Heart left ventricle (tissue), 16 donors: Measurements from ENCODE around the gene DUSP22. TPM values are rescaled to one million over a fixed set of nuclear protein-coding genes. Genes with fewer than 3 reads are reported as not detected.

Source experiments
- ATAC-seq, 4 donors: fragments of 200-7000 bp; cut with Tn5 transposase; one replicate each; pipeline ENCODE4 v1.9.1; 2020 to 2022; ENCODE audit warnings: moderate library complexity in 4 of 4, mild to moderate bottlenecking in 3 of 4, moderate number of reproducible peaks in 1 of 4
- DNase-seq, 5 donors: peaks; one replicate each; pipeline ENCODE4 v3.0.0-alpha.2; 2020
- H3K27ac ChIP-seq, 12 donors: fragments of 200-600 bp; sonication (generic) in 4 of 12; one replicate each; pipeline versions ENCODE4 v1.5.0 to v1.8.0; 2016 to 2022; ENCODE audit warnings: mild to moderate bottlenecking in 2 of 12
- H3K27me3 ChIP-seq, 9 donors: fragments of 200-600 bp; sonication (generic) in 2 of 9; one replicate each; pipeline versions ENCODE4 v1.5.1 to v1.8.0; 2016 to 2022; ENCODE audit warnings: mild to moderate bottlenecking in 3 of 9
- H3K36me3 ChIP-seq, 9 donors: fragments of 200-600 bp; sonication (generic) in 2 of 9; one replicate each; pipeline versions ENCODE4 v1.5.0 to v1.8.0; 2018 to 2022; ENCODE audit warnings: mild to moderate bottlenecking in 2 of 9
- H3K4me1 ChIP-seq, 12 donors: fragments of 200-600 bp; sonication (generic) in 4 of 12; one replicate each; pipeline versions ENCODE4 v1.5.0 to v1.8.0; 2016 to 2022; ENCODE audit warnings: mild to moderate bottlenecking in 3 of 12
- H3K4me3 ChIP-seq, 12 donors: fragments of 200-600 bp; sonication (generic) in 4 of 12; one replicate each; pipeline versions ENCODE4 v1.5.0 to v1.8.0; 2017 to 2022; ENCODE audit warnings: mild to moderate bottlenecking in 9 of 12, moderate library complexity in 4 of 12
- H3K9me3 ChIP-seq, 12 donors: fragments of 200-600 bp; sonication (generic) in 4 of 12; one replicate each; pipeline versions ENCODE4 v1.5.0 to v1.8.0; 2016 to 2022; ENCODE audit warnings: mild to moderate bottlenecking in 1 of 12
- CTCF ChIP-seq, 12 donors: fragments of 200-600 bp; sonication (generic) in 4 of 12; IDR thresholded peaks; one replicate each; pipeline versions ENCODE4 v1.5.0 to v1.8.0; 2018 to 2022; ENCODE audit warnings: antibody characterized with exemption in 12 of 12, mild to moderate bottlenecking in 5 of 12
- POLR2A ChIP-seq, 2 donors: fragments of 450-650 bp; IDR thresholded peaks; one replicate each; pipeline ENCODE4 v1.6.1; 2017; ENCODE audit warnings: antibody characterized with exemption in 2 of 2, mild to moderate bottlenecking in 2 of 2, moderate library complexity in 2 of 2
- WGBS, 4 donors: extraction: QIAGEN DNeasy Blood & Tissue Kit in 2 of 4; methylation state at CpG; one replicate each; pipeline versions ENCODE4 v1.1.5 to v1.1.7; 2013 to 2018; 5-methylcytosine and 5-hydroxymethylcytosine counted together
- intact Hi-C, 10 donors: fragments of 100-400 bp; cut with DNase I; formaldehyde crosslinking; loops; one replicate each; pipeline versions ENCODE4 v1.11.1 to v1.14.2; 2022
- polyA plus RNA-seq, 2 donors: library from polyadenylated mRNA; stranded (reverse); fragments of 200-250 nt; gene quantifications; one replicate each; pipeline ENCODE4 v1.2.3, GENCODE V29; 2013
- total RNA-seq, 9 donors: library from RNA; depleted of rRNA in 2 of 9; stranded (reverse); fragments of >200 nt in 2 of 9; fragmentation: NEBNext Ultra II Directional in 3 of 9; extraction: Animal tissue kit (Norgen Biotek cat#: 25700) in 3 of 9; gene quantifications; one replicate each; pipeline versions ENCODE4 v1.1.0 to v1.2.4, GENCODE V29; 2016 to 2023
- donor health status: ischemic (EF 13 %, LVEDD 7.1; RV severe dilation, severe dysfunction).
- donor health status: healthy with polysubstance abuse.
- donor health status: DM: no; HTN: yes; CAD: no.
- donor health status: DM: no; HTN: no; CAD: no.
- donor health status: ischemic (EF 25% LVEDD 6.9; RV normal size, moderate dysfunction).
- donor health status: ischemic (EF 25% LVEDD 5.7; RV mildly dilated, moderate dysfunction).
- donor health status: healthy.
- donor health status: DM: yes; HTN: yes; CAD: no.
- donor health status: ischemic (EF 35%, LVEDD 5.7; RV mildly dilated, moderate dysfunction).
- donor health status: nonischemic (EF 11% LVEDD 7.7; RV severe dilation, severe dysfunction).
- donor health status: DM: yes; HTN: yes; CAD: no.
- donor health status: PGD.
- donor health status: ischemic (EF 29% LVEDD 5.4; RV normal size, mild dysfunction).
- donor health status: nonischemic (EF 23%, LVEDD 6.1; RV moderate dilation, normal function).

DUSP22 gene
- total and polyA plus RNA-seq, 11 donors, result 33.4 to 79.9 (median 48.2) TPM

GRCh38 chr6:351011-351866, 59.0 kb downstream of the DUSP22 start:
- H3K36me3 ChIP-seq, result peaks cover 0 to 64% (median 41%) of the 10 kb centered on the region in 9 donors
- intact Hi-C loops, result no loop called here
- H3K27ac ChIP-seq, result no peak overlapping the region
- H3K27me3 ChIP-seq, result no peaks in the 10 kb centered on the region
- H3K4me1 ChIP-seq, result peaks cover 0 to 5% (median 0%) of the 10 kb centered on the region in 12 donors
- no peaks in the 10 kb centered on the region for H3K9me3 ChIP-seq
- TF ChIP-seq CTCF (IDR thresholded peaks at IDR 0.05) (no peak), POLR2A (IDR thresholded peaks at IDR 0.05) (no peak)
- no peak for DNase-seq
- no peak overlapping the region for H3K4me3 ChIP-seq
- ATAC-seq, result no peak
- WGBS, 4 donors, result 85 to 90% (median 89%) methylated on average over 31 of the region's 31 CpGs

- Histone ChIP-seq H3K27ac (no peak overlapping the region), H3K36me3 (peaks cover 0 to 57% (median 35%) of the 10 kb centered on the region in 9 donors), H3K9me3 (no peaks in the 10 kb centered on the region), H3K27me3 (no peaks in the 10 kb centered on the region), H3K4me3 (no peak overlapping the region), H3K4me1 (peaks cover 0 to 5% (median 0%) of the 10 kb centered on the region in 12 donors)
- peak in 1 of 5 donors; percentile 66 for DNase-seq
- intact Hi-C loops, result no loop called here
- WGBS, 4 donors, result 78 to 86% (median 81%) methylated on average over 4 of the region's 4 CpGs
- no peak for TF ChIP-seq CTCF (IDR thresholded peaks at IDR 0.05)
- no peak for TF ChIP-seq POLR2A (IDR thresholded peaks at IDR 0.05)
- ATAC-seq, result peak in 1 of 4 donors; percentile 4
Measured at GRCh38 chr6:351867-352289, 59.6 kb downstream of the DUSP22 start.

- Histone ChIP-seq H3K4me3 (no peak overlapping the region), H3K9me3 (no peaks in the 10 kb centered on the region), H3K27ac (no peak overlapping the region), H3K4me1 (peaks cover 0 to 5% (median 0%) of the 10 kb centered on the region in 12 donors), H3K36me3 (peaks cover 0 to 51% (median 30%) of the 10 kb centered on the region in 9 donors), H3K27me3 (no peaks in the 10 kb centered on the region)
- ATAC-seq (no peak), DNase-seq (no peak)
- intact Hi-C loops, result no loop called here
- TF ChIP-seq POLR2A (IDR thresholded peaks at IDR 0.05), result no peak
- no peak for TF ChIP-seq CTCF (IDR thresholded peaks at IDR 0.05)
- 85 to 87% (median 86%) methylated on average over 5 of the region's 5 CpGs for WGBS, 4 donors
Measured at GRCh38 chr6:352474-352873, 60.2 kb downstream of the DUSP22 start.

- H3K4me1 ChIP-seq, result peaks cover 0 to 5% (median 0%) of the 10 kb centered on the region in 12 donors
- 78 to 85% (median 82%) methylated on average over 11 of the region's 11 CpGs for WGBS, 4 donors
- no peaks in the 10 kb centered on the region for H3K9me3 ChIP-seq
- H3K27ac ChIP-seq, result no peak overlapping the region
- peaks cover 0 to 46% (median 26%) of the 10 kb centered on the region in 9 donors for H3K36me3 ChIP-seq
- H3K4me3 ChIP-seq, result no peak overlapping the region
- DNase-seq, result no peak
- no peak for TF ChIP-seq CTCF (IDR thresholded peaks at IDR 0.05)
- no peak for TF ChIP-seq POLR2A (IDR thresholded peaks at IDR 0.05)
- ATAC-seq, result no peak
- H3K27me3 ChIP-seq, result no peaks in the 10 kb centered on the region
- intact Hi-C loops, result no loop called here
Measured at GRCh38 chr6:352896-353470, 60.7 kb downstream of the DUSP22 start.
